Keratinocyte (primary cell): Measurements from ENCODE around the gene RFPL1. TPM values are rescaled to one million over a fixed set of nuclear protein-coding genes. Genes with fewer than 3 reads are reported as not detected.
"Not testable (repeated sequence)": the region's sequence is repeated elsewhere in the genome, so short reads cannot be mapped to it uniquely, and the experiment has no call there.

Experiments
- DNase-seq: peaks from one replicate; pipeline ENCODE4 v3.0.0-alpha.2; 2011; ENCODE audit warnings: low read depth, missing footprints, low spot score
- FAIRE-seq: peaks from 2 replicates; lab custom pipeline; 2011; peaks lifted over from hg19 to GRCh38; lab: Jason Lieb, UNC
- H2AFZ ChIP-seq: 2 replicates; pipeline ENCODE4 v1.6.0; 2012; ENCODE audit warnings: low read length, control low read depth, inconsistent platforms; ENCODE audit not compliant: control insufficient read depth
- H3K27ac ChIP-seq: 2 replicates; pipeline ENCODE4 v1.5.1; 2011; ENCODE audit warnings: low read length; ENCODE audit not compliant: control insufficient read depth, insufficient read depth
- H3K27me3 ChIP-seq: 3 replicates; pipeline ENCODE4 v1.6.0; 2011; ENCODE audit warnings: low read length; ENCODE audit not compliant: control insufficient read depth, insufficient read depth; ENCODE audit errors: extremely low read depth
- H3K36me3 ChIP-seq, 2 experiments: 2 replicates in 1 of 2; 3 replicates in 1 of 2; pipeline ENCODE4 v1.5.1; 2011; ENCODE audit warnings: low read length in 2 of 2, mild to moderate bottlenecking in 1 of 2; ENCODE audit not compliant: control insufficient read depth in 2 of 2, insufficient read depth in 2 of 2; ENCODE audit errors: extremely low read depth in 1 of 2
- H3K4me1 ChIP-seq: 3 replicates; pipeline ENCODE4 v1.5.1; 2011; ENCODE audit warnings: low read length; ENCODE audit not compliant: control insufficient read depth, insufficient read depth; ENCODE audit errors: extremely low read depth
- H3K4me2 ChIP-seq: 3 replicates; pipeline ENCODE4 v1.6.0; 2011; ENCODE audit warnings: low read depth, low read length; ENCODE audit not compliant: control insufficient read depth, insufficient read depth; ENCODE audit errors: extremely low read depth
- H3K4me3 ChIP-seq, 3 experiments: fragments of 200-600 bp in 1 of 3; sonication (generic) in 1 of 3; 2 replicates in 2 of 3; 3 replicates in 1 of 3; pipeline ENCODE4 v1.5.1; 2011 to 2016; ENCODE audit warnings: low read length in 3 of 3, mild to moderate bottlenecking in 3 of 3, control low read depth in 2 of 3, inconsistent platforms in 1 of 3, low read depth in 1 of 3, mixed read lengths in 1 of 3, mixed run types in 1 of 3, moderate library complexity in 1 of 3; ENCODE audit not compliant: control insufficient read depth in 2 of 3, insufficient read depth in 2 of 3; ENCODE audit errors: extremely low read depth in 1 of 3
- H3K79me2 ChIP-seq: 2 replicates; pipeline ENCODE4 v1.6.0; 2012; ENCODE audit warnings: low read length; ENCODE audit not compliant: control insufficient read depth, insufficient read depth
- H3K9ac ChIP-seq: 3 replicates; pipeline ENCODE4 v1.6.0; 2011; ENCODE audit warnings: low read length; ENCODE audit not compliant: control insufficient read depth, insufficient read depth; ENCODE audit errors: extremely low read depth
- H3K9me1 ChIP-seq: 3 replicates; pipeline ENCODE4 v1.6.0; 2011; ENCODE audit warnings: low read length; ENCODE audit not compliant: control insufficient read depth, insufficient read depth; ENCODE audit errors: extremely low read depth
- H3K9me3 ChIP-seq: 2 replicates; pipeline ENCODE4 v1.5.1; 2012; ENCODE audit warnings: low read depth, low read length; ENCODE audit not compliant: control insufficient read depth
- H4K20me1 ChIP-seq: 3 replicates; pipeline ENCODE4 v1.6.0; 2011; ENCODE audit warnings: low read length; ENCODE audit not compliant: control insufficient read depth, insufficient read depth; ENCODE audit errors: extremely low read depth
- EZH2 ChIP-seq: IDR thresholded peaks from one replicate; pipeline ENCODE4 v1.6.1; 2012; ENCODE audit warnings: inconsistent platforms, mild to moderate bottlenecking, low read length, moderate library complexity
- dilution Hi-C: fragments of 300-500 bp; cut with MboI; formaldehyde crosslinking; loops from one replicate; pipeline ENCODE4 v1.7.0; 2020; ENCODE audit warnings: low sequenced_read_pairs; ENCODE audit not compliant: extremely low pct_ligation_motif_present
- polyA plus RNA-seq, 5 experiments: library from polyadenylated mRNA; depleted of rRNA in 3 of 5; stranded (reverse) in 3 of 5; stranded (forward) in 1 of 5; unstranded in 1 of 5; fragments of >200 nt; gene quantifications; 1 replicate in 1 of 5; 2 replicates in 3 of 5; 3 replicates in 1 of 5; pipeline versions ENCODE4 v1.2.1 to v1.2.3, GENCODE V29; 2011 to 2012; ENCODE audit warnings: missing spikeins in 2 of 5, low read depth in 1 of 5, low replicate concordance in 1 of 5
- TF ChIP-seq, protein P1 (sequence below), 3 experiments: IDR thresholded peaks in 1 of 3; conservative IDR thresholded peaks in 1 of 3; optimal IDR thresholded peaks in 1 of 3; 2 replicates in 2 of 3; 3 replicates in 1 of 3; pipeline versions ENCODE3 to v1.5.1; 2011; ENCODE audit warnings: low read length in 3 of 3, mild to moderate bottlenecking in 3 of 3, moderate library complexity in 2 of 3, control low read depth in 1 of 3, inconsistent platforms in 1 of 3; ENCODE audit not compliant: insufficient read depth in 2 of 3; ENCODE audit errors: extremely low read depth in 1 of 3

Gene RFPL1
- polyA plus RNA-seq, 1 donor (not counting 4 experiments of a cell fraction or from before 2014, with no cell fraction given): not detected

DNA sequence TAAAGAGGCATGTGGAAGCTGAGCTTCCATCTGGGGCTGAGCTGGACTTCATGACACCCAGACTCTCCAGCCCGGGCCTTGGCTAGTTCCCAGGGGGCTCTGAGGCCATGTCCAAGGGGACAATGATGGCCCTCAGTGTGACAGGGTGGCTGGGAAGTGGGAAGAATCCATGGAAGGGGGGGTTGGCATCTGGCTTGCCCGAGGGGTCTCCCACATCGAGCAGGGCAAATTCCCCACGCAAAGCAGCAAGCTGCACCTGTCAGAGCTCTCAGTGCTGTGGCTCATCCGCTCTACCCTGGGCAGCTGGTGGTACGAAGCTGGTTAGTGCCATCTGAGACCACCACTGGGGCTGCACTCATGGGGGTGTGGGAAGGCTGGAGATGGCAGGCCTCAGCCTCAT, 40.6 kb upstream of the RFPL1 start:
- Histone ChIP-seq H3K27me3 (peaks cover 10% of the 10 kb centered on the region), H2AFZ (no peak overlapping the region), H3K9me1 (no peaks in the 10 kb centered on the region), H3K9ac (no peak overlapping the region), H3K36me3 (no peaks in the 10 kb centered on the region), H3K4me1 (no peaks in the 10 kb centered on the region), H3K79me2 (no peaks in the 10 kb centered on the region), H4K20me1 (no peaks in the 10 kb centered on the region), H3K9me3 (no peaks in the 10 kb centered on the region), H3K4me2 (no peak overlapping the region), H3K27ac (no peak overlapping the region), H3K4me3 (no peak overlapping the region)
- no peak for TF ChIP-seq EZH2
- TF ChIP-seq, protein P1, sequence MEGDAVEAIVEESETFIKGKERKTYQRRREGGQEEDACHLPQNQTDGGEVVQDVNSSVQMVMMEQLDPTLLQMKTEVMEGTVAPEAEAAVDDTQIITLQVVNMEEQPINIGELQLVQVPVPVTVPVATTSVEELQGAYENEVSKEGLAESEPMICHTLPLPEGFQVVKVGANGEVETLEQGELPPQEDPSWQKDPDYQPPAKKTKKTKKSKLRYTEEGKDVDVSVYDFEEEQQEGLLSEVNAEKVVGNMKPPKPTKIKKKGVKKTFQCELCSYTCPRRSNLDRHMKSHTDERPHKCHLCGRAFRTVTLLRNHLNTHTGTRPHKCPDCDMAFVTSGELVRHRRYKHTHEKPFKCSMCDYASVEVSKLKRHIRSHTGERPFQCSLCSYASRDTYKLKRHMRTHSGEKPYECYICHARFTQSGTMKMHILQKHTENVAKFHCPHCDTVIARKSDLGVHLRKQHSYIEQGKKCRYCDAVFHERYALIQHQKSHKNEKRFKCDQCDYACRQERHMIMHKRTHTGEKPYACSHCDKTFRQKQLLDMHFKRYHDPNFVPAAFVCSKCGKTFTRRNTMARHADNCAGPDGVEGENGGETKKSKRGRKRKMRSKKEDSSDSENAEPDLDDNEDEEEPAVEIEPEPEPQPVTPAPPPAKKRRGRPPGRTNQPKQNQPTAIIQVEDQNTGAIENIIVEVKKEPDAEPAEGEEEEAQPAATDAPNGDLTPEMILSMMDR (optimal IDR thresholded peaks at IDR 0.05 in 1 of 3, IDR thresholded peaks at IDR 0.05 in 1 of 3, conservative IDR thresholded peaks at IDR 0.05 in 1 of 3; ENCODE audit: extremely low read depth in 1 of 3, insufficient read depth in 2 of 3, low read length in 3 of 3): no peak
- dilution Hi-C loops: no loop called here
- no peak for FAIRE-seq
- no peak for DNase-seq

DNA sequence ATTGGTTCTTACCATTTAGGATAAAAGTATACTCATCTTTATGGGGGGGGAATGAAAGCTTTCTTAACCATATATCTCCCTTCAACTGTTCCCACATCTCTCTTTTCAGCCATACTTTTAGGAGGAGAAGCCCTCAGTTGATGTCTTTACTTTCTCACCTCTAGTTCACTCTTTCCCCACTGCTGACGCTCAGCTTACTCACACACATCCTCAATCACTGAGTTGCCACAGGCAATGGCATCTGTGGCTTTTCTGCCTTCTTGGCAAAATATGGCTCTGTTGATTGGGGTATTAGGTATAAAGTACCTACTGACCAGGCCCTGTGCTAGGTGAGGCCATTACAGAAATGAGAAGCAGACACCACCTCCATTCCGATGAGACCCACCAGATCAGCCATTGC, 37.8 kb upstream of the RFPL1 start:
- Histone ChIP-seq H4K20me1 (no peaks in the 10 kb centered on the region), H3K36me3 (no peaks in the 10 kb centered on the region), H3K9me1 (no peaks in the 10 kb centered on the region), H3K4me1 (no peaks in the 10 kb centered on the region), H2AFZ (no peak overlapping the region), H3K4me2 (no peak overlapping the region), H3K4me3 (no peak overlapping the region), H3K27ac (no peak overlapping the region), H3K9ac (no peak overlapping the region), H3K9me3 (no peaks in the 10 kb centered on the region), H3K27me3 (peaks cover 10% of the 10 kb centered on the region), H3K79me2 (no peaks in the 10 kb centered on the region)
- no peak for DNase-seq
- dilution Hi-C loops: no loop called here
- no peak for TF ChIP-seq EZH2
- TF ChIP-seq, protein P1 (optimal IDR thresholded peaks at IDR 0.05 in 1 of 3, IDR thresholded peaks at IDR 0.05 in 1 of 3, conservative IDR thresholded peaks at IDR 0.05 in 1 of 3; ENCODE audit: extremely low read depth in 1 of 3, insufficient read depth in 2 of 3, low read length in 3 of 3): no peak
- FAIRE-seq: peak; percentile 9

GRCh38 chr22:29401538-29401937, 36.8 kb upstream of the RFPL1 start:
- H3K27me3 ChIP-seq, H3K4me2 ChIP-seq, FAIRE-seq, H3K79me2 ChIP-seq, H3K9me3 ChIP-seq, H3K4me3 ChIP-seq, H2AFZ ChIP-seq, H4K20me1 ChIP-seq, dilution Hi-C loops, H3K36me3 ChIP-seq, H3K9me1 ChIP-seq, H3K4me1 ChIP-seq, H3K27ac ChIP-seq, DNase-seq, H3K9ac ChIP-seq: not testable (repeated sequence)
